ENCODE measurements around the gene RPS6KA5.

- TF ChIP-seq, protein P1, sequence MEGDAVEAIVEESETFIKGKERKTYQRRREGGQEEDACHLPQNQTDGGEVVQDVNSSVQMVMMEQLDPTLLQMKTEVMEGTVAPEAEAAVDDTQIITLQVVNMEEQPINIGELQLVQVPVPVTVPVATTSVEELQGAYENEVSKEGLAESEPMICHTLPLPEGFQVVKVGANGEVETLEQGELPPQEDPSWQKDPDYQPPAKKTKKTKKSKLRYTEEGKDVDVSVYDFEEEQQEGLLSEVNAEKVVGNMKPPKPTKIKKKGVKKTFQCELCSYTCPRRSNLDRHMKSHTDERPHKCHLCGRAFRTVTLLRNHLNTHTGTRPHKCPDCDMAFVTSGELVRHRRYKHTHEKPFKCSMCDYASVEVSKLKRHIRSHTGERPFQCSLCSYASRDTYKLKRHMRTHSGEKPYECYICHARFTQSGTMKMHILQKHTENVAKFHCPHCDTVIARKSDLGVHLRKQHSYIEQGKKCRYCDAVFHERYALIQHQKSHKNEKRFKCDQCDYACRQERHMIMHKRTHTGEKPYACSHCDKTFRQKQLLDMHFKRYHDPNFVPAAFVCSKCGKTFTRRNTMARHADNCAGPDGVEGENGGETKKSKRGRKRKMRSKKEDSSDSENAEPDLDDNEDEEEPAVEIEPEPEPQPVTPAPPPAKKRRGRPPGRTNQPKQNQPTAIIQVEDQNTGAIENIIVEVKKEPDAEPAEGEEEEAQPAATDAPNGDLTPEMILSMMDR (IDR thresholded peaks at IDR 0.05; ENCODE audit: insufficient read depth, low read length), result no peak
- TF ChIP-seq POLR2AphosphoS5 (IDR thresholded peaks at IDR 0.05; ENCODE audit: low read depth) (no peak), SPI1 (IDR thresholded peaks at IDR 0.05; ENCODE audit: borderline replicate concordance, low read depth) (no peak), GABPA (IDR thresholded peaks at IDR 0.05; ENCODE audit: low read depth) (no peak)
- TF ChIP-seq, protein P2, sequence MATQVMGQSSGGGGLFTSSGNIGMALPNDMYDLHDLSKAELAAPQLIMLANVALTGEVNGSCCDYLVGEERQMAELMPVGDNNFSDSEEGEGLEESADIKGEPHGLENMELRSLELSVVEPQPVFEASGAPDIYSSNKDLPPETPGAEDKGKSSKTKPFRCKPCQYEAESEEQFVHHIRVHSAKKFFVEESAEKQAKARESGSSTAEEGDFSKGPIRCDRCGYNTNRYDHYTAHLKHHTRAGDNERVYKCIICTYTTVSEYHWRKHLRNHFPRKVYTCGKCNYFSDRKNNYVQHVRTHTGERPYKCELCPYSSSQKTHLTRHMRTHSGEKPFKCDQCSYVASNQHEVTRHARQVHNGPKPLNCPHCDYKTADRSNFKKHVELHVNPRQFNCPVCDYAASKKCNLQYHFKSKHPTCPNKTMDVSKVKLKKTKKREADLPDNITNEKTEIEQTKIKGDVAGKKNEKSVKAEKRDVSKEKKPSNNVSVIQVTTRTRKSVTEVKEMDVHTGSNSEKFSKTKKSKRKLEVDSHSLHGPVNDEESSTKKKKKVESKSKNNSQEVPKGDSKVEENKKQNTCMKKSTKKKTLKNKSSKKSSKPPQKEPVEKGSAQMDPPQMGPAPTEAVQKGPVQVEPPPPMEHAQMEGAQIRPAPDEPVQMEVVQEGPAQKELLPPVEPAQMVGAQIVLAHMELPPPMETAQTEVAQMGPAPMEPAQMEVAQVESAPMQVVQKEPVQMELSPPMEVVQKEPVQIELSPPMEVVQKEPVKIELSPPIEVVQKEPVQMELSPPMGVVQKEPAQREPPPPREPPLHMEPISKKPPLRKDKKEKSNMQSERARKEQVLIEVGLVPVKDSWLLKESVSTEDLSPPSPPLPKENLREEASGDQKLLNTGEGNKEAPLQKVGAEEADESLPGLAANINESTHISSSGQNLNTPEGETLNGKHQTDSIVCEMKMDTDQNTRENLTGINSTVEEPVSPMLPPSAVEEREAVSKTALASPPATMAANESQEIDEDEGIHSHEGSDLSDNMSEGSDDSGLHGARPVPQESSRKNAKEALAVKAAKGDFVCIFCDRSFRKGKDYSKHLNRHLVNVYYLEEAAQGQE (IDR thresholded peaks at IDR 0.05; ENCODE audit: insufficient replicate concordance, low read depth), result no peak
Observed at GRCh38 chr14:91041450-91041849, 19.0 kb downstream of the RPS6KA5 start.

Measured in HL-60 (cell line).